MM.1S (cell line): ENCODE data around the gene SERBP1.

ENCODE experiments used
- CTCF ChIP-seq: fragments of 300-600 bp; sonication (generic); IDR thresholded peaks from 2 replicates; pipeline ENCODE4 v1.5.1; 2016; ENCODE audit warnings: antibody characterized with exemption, low read length, mixed read lengths
- EZH2phosphoT487 ChIP-seq: fragments of 300-600 bp; sonication (generic); IDR thresholded peaks from 2 replicates; pipeline ENCODE4 v1.6.1; 2018; ENCODE audit warnings: antibody characterized with exemption, low read length

GRCh38 chr1:67464746-67465145 lies 34.5 kb upstream of the SERBP1 start:
- TF ChIP-seq CTCF (no peak), EZH2phosphoT487 (no peak)
